ENCODE results near the gene ZNF660. TPM values are rescaled to one million over a fixed set of nuclear protein-coding genes. Genes with fewer than 3 reads are reported as not detected.

The ZNF660 gene
- total and polyA plus RNA-seq, 9 of the 15 experiments (the other 6 are each of a cell fraction or from before 2014, with no cell fraction given), result 0.06 to 0.65 (median 0.17) TPM

GRCh38 chr3:44555723-44556122 lies 29.0 kb upstream of the ZNF660 start (continued):
- no peak for TF ChIP-seq REST (IDR thresholded peaks at IDR 0.05; ENCODE audit: borderline replicate concordance)
- no peak for TF ChIP-seq REST (CRISPR knock-in tag; IDR thresholded peaks at IDR 0.05; ENCODE audit: low read depth)
- no peak for TF ChIP-seq ZNF668 (CRISPR knock-in tag; IDR thresholded peaks at IDR 0.05)
- TF ChIP-seq ZNF354B (CRISPR knock-in tag; IDR thresholded peaks at IDR 0.05), result no peak
- no peak for TF ChIP-seq SPI1 (IDR thresholded peaks at IDR 0.05; ENCODE audit: borderline replicate concordance, low read depth, low read length)
- no peak for TF ChIP-seq ZFP36 (IDR thresholded peaks at IDR 0.05; ENCODE audit: low read depth, low read length, partially characterized antibody)
- no peak for TF ChIP-seq CHD2 (IDR thresholded peaks at IDR 0.05; ENCODE audit: low read depth, low read length)
- TF ChIP-seq HCFC1 (IDR thresholded peaks at IDR 0.05; ENCODE audit: low read depth, low read length), result no peak
